Activated CD8-positive, alpha-beta T cell treated with anti-CD3 and anti-CD28 coated beads for 36 hours (primary cell): ENCODE measurements around the gene ZNHIT1. TPM values are rescaled to one million over a fixed set of nuclear protein-coding genes. Genes with fewer than 3 reads are reported as not detected.

Source experiments
- ATAC-seq: fragments of 200-7000 bp; cut with Tn5 transposase; one replicate; pipeline ENCODE4 v1.10.0; 2021; ENCODE audit warnings: mild to moderate bottlenecking, moderate library complexity
- CTCF ChIA-PET: fragments of 350-600 bp; sonication (Branson Sonifier 250); formaldehyde crosslinking; loops from one replicate; lab custom pipeline; 2021; ENCODE audit warnings: antibody characterized with exemption; lab: Charles Lee
- POLR2A ChIA-PET: fragments of 350-600 bp; sonication (Branson Sonifier 250); formaldehyde crosslinking; loops from one replicate; lab custom pipeline; 2021; ENCODE audit warnings: antibody characterized with exemption; lab: Charles Lee
- DNase-seq: peaks from one replicate; pipeline ENCODE4 v3.0.0-alpha.2; 2020
- H3K27ac Mint-ChIP-seq: one replicate; pipeline ENCODE4 v1.8.0; 2021; ENCODE audit warnings: mild to moderate bottlenecking, mixed read lengths
- H3K27me3 Mint-ChIP-seq: one replicate; pipeline ENCODE4 v1.8.0; 2021; ENCODE audit warnings: mixed read lengths
- H3K36me3 Mint-ChIP-seq: one replicate; pipeline ENCODE4 v1.8.0; 2021; ENCODE audit warnings: low read depth, mixed read lengths
- H3K4me1 Mint-ChIP-seq: one replicate; pipeline ENCODE4 v1.8.0; 2021; ENCODE audit warnings: low read depth, mixed read lengths
- H3K4me3 Mint-ChIP-seq: one replicate; pipeline ENCODE4 v1.8.0; 2021; ENCODE audit warnings: mild to moderate bottlenecking, moderate library complexity, mixed read lengths
- H3K9me3 Mint-ChIP-seq: one replicate; pipeline ENCODE4 v1.8.0; 2021; ENCODE audit warnings: mixed read lengths
- intact Hi-C: fragments of 100-400 bp; cut with micrococcal nuclease; formaldehyde crosslinking; loops from one replicate; pipeline ENCODE4 v1.10.0; 2022
- total RNA-seq, 2 experiments: library from RNA; stranded (reverse); gene quantifications; one replicate each; pipeline ENCODE4 v1.2.3, GENCODE V29; 2021
- TF ChIP-seq, protein P1 (sequence below): fragments of 200-600 bp; IDR thresholded peaks from one replicate; pipeline ENCODE4 v1.8.0; 2022; ENCODE audit warnings: antibody characterized with exemption, mild to moderate bottlenecking

The ZNHIT1 gene
- total RNA-seq, 2 experiments from 2014 or later, result 36.8 to 37.9 TPM

DNA sequence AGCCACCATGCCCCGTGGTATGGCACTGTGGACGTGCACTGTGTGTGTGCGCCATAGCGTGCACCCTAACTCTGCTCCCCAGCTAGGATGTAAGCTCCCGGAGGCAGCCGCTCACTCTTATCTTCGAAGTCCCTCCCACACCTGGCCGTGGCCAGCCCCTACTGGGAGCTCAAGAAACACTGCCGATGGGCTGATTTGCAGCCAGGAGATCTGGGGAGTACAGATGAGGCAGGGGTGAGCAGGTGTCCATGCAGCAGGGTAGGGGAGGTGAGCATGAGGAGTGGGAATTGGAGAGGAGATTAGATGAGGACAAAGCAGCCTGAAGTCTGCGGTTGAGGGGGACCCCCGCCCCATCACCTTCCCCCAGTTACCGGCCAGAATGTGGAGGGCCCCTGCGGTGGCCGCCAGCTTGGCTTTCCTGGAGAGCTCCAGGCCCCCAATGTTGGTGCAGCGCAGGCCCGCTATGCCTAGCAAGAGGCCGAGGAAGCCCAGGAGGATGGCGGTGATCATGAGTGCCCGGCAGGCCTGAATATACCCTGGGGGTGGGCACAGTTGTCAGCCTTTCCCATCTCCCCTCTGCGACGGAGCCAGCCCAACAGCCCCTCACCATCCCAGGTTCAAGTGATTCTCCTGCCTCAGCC is 16.1 kb downstream of the ZNHIT1 start:
- intact Hi-C loops, result loop anchor here (10.0 kb wide), 1 partner anchor 51 kb away; no protein-coding TSS in a partner anchor
- H3K4me3 Mint-ChIP-seq, result no peak overlapping the region
- no peaks in the 10 kb centered on the region for H3K4me1 Mint-ChIP-seq
- ChIA-PET CTCF (interaction anchor here (1.2 to 1.3 kb wide), 2 partner anchors 14 to 49 kb away, joined by 3 to 5 read pairs; no protein-coding TSS in a partner anchor), POLR2A (interaction anchor here (1.1 kb wide), 1 partner anchor 11 kb away, joined by 4 read pairs; the partner anchor contains the start of gene FIS1)
- H3K27me3 Mint-ChIP-seq, result no peaks in the 10 kb centered on the region
- no peak overlapping the region for H3K27ac Mint-ChIP-seq
- H3K9me3 Mint-ChIP-seq, result no peaks in the 10 kb centered on the region
- DNase-seq (no peak), ATAC-seq (no peak)
- TF ChIP-seq, protein P1, sequence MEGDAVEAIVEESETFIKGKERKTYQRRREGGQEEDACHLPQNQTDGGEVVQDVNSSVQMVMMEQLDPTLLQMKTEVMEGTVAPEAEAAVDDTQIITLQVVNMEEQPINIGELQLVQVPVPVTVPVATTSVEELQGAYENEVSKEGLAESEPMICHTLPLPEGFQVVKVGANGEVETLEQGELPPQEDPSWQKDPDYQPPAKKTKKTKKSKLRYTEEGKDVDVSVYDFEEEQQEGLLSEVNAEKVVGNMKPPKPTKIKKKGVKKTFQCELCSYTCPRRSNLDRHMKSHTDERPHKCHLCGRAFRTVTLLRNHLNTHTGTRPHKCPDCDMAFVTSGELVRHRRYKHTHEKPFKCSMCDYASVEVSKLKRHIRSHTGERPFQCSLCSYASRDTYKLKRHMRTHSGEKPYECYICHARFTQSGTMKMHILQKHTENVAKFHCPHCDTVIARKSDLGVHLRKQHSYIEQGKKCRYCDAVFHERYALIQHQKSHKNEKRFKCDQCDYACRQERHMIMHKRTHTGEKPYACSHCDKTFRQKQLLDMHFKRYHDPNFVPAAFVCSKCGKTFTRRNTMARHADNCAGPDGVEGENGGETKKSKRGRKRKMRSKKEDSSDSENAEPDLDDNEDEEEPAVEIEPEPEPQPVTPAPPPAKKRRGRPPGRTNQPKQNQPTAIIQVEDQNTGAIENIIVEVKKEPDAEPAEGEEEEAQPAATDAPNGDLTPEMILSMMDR, result no peak
- H3K36me3 Mint-ChIP-seq, result peaks cover 4% of the 10 kb centered on the region

DNA sequence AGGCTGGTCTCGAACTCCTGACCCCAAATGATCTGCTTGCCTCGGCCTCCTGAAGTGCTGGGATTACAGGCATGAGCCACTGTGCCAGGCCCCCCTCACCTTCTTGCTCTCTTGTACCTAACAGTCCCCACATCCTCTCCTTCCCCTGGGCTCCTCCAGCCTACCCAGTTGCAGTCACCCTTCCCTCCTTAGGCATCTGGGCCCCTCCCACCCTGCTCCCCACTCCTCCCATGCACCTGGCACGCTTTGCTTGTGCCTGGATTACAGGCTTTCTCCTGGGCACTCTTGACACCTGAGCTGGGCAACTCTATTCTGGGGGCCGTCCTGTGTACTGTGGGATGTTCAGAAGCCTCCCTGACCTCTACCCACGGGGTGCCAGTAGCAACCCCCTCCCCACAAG is 16.7 kb downstream of the ZNHIT1 start:
- ATAC-seq (no peak), DNase-seq (no peak)
- Mint-ChIP-seq H3K27ac (no peak overlapping the region), H3K36me3 (peaks cover 4% of the 10 kb centered on the region), H3K27me3 (no peaks in the 10 kb centered on the region), H3K4me3 (no peak overlapping the region), H3K9me3 (no peaks in the 10 kb centered on the region), H3K4me1 (no peaks in the 10 kb centered on the region)
- ChIA-PET CTCF (interaction anchor here (0.8 to 1.7 kb wide), 3 partner anchors 10 to 48 kb away, joined by 3 to 5 read pairs (median 3); no protein-coding TSS in a partner anchor), POLR2A (interaction anchor here (1.1 kb wide), 1 partner anchor 10 kb away, joined by 4 read pairs; the partner anchor contains the start of gene FIS1)
- TF ChIP-seq, protein P1, result no peak
- intact Hi-C loops, result loop anchor here (10.0 kb wide), 1 partner anchor 50 kb away; no protein-coding TSS in a partner anchor

DNA sequence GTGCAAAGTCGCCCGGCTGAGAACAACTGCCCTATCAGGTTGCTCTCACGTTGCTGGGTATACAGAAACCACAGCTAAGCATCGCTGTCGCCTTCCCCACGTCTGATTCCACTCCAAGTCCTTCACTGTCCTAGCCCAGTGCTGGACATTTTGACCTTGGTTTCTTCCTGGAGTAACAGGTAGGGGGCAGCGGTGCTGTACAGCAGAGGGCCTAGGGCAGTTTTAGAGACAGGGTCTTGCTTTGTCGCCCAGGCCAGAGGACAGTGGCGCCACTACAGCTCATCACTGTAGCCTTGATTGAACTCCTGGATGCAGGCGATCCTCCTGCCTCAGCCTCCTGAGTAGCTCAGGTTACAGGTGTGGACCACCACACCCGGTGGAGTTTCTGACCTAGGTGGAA is 17.1 kb downstream of the ZNHIT1 start:
- no peak overlapping the region for H3K4me3 Mint-ChIP-seq
- no peaks in the 10 kb centered on the region for H3K9me3 Mint-ChIP-seq
- intact Hi-C loops, result loop anchor here (10.0 kb wide), 1 partner anchor 50 kb away; no protein-coding TSS in a partner anchor
- DNase-seq (no peak), ATAC-seq (no peak)
- H3K4me1 Mint-ChIP-seq, result no peaks in the 10 kb centered on the region
- TF ChIP-seq, protein P1, result peak; percentile 38
- H3K36me3 Mint-ChIP-seq, result peaks cover 3% of the 10 kb centered on the region
- ChIA-PET POLR2A (interaction anchor here (1.1 to 1.4 kb wide), 2 partner anchors 10 to 12 kb away, joined by 4 read pairs; partner anchors contain the start of gene FIS1), CTCF (interaction anchor here (0.8 to 1.7 kb wide), 3 partner anchors 9 to 48 kb away, joined by 3 to 5 read pairs (median 3); no protein-coding TSS in a partner anchor)
- no peaks in the 10 kb centered on the region for H3K27me3 Mint-ChIP-seq
- H3K27ac Mint-ChIP-seq, result no peak overlapping the region

DNA sequence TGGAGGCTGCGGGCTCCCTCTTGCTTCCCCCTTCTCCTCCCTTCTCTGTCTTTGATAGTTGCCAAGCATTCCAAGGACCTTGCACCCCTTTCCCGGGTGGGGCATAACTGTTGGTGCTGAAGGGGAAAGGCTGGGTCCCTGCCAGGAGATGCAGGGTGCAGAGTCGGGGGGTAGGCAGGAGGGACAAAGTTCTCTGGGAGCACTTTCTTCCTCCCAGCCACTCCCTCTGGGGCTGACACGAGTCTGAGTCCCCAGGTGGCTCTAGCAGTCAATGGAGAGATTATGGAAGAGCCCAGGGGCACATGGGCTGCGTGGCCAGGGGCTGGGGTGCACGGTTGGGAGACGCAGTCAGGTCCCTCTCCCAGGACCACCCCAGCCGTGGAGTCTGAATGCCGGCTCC is 17.6 kb downstream of the ZNHIT1 start:
- intact Hi-C loops, result loop anchor here (10.0 kb wide), 1 partner anchor 49 kb away; no protein-coding TSS in a partner anchor
- POLR2A ChIA-PET, result interaction anchor here (1.1 to 1.4 kb wide), 2 partner anchors 9 to 13 kb away, joined by 4 read pairs; partner anchors contain the start of gene FIS1
- CTCF ChIA-PET, result interaction anchor here (0.8 to 1.7 kb wide), 2 partner anchors 9 to 48 kb away, joined by 3 to 5 read pairs; no protein-coding TSS in a partner anchor

More for the DNA sequence above, 17.6 kb downstream of the ZNHIT1 start:
- Mint-ChIP-seq H3K4me1 (no peaks in the 10 kb centered on the region), H3K9me3 (no peaks in the 10 kb centered on the region), H3K27me3 (no peaks in the 10 kb centered on the region), H3K36me3 (peaks cover 5% of the 10 kb centered on the region), H3K27ac (no peak overlapping the region), H3K4me3 (no peak overlapping the region)
- TF ChIP-seq, protein P1, result no peak
- ATAC-seq (no peak), DNase-seq (no peak)
